H1 (cell line): ENCODE results near the gene DENND4B. TPM values are rescaled to one million over a fixed set of nuclear protein-coding genes. Genes with fewer than 3 reads are reported as not detected.

Experiments
- ATF2 ChIP-seq: IDR thresholded peaks from 2 replicates; pipeline ENCODE4 v1.6.1; 2012; ENCODE audit warnings: low read length, inconsistent platforms
- CBX8 ChIP-seq: fragments of 300-800, 300-1000 bp; sonication (generic); IDR thresholded peaks from 2 replicates; pipeline ENCODE4 v1.7.1; 2016; ENCODE audit warnings: low read depth, low read length, borderline replicate concordance
- CHD7 ChIP-seq: fragments of 300-600 bp; sonication (generic); IDR thresholded peaks from 2 replicates; pipeline ENCODE4 v1.7.1; 2012; ENCODE audit warnings: low read length, moderate library complexity, mild to moderate bottlenecking, inconsistent platforms; ENCODE audit not compliant: insufficient replicate concordance
- EGR1 ChIP-seq: IDR thresholded peaks from 2 replicates; pipeline ENCODE4 v1.6.1; 2011; ENCODE audit warnings: low read depth, low read length, borderline replicate concordance
- KDM5A ChIP-seq: fragments of 200-600 bp; IDR thresholded peaks from 2 replicates; pipeline ENCODE4 v1.7.1; 2012; ENCODE audit warnings: mild to moderate bottlenecking, low read length, inconsistent platforms, mixed read lengths
- SRF ChIP-seq: IDR thresholded peaks from 2 replicates; pipeline ENCODE4 v1.6.1; 2011; ENCODE audit warnings: mild to moderate bottlenecking, low read depth, low read length, moderate library complexity
- polyA plus RNA-seq, 7 experiments: library from polyadenylated mRNA; depleted of rRNA in 3 of 7; stranded (reverse) in 5 of 7; unstranded in 2 of 7; fragments of >200 nt in 5 of 7; fragments of 200-250 nt in 2 of 7; gene quantifications; 1 replicate in 5 of 7; 2 replicates in 1 of 7; 4 replicates in 1 of 7; pipeline versions ENCODE4 v1.2.1 to v1.2.3, GENCODE V29; 2011 to 2013; ENCODE audit warnings: missing spikeins in 2 of 7, mixed read lengths in 2 of 7
- total RNA-seq: library from RNA; stranded (reverse); fragmentation: NEBNext Ultra II Directional; extraction: Animal tissue kit (Norgen Biotek cat#: 25700); gene quantifications from 2 replicates; pipeline ENCODE4 v1.2.1, GENCODE V29; 2021

Gene DENND4B
- total and polyA plus RNA-seq, 2 of the 8 experiments (the other 6 are each of a cell fraction or from before 2014, with no cell fraction given): 45.6 to 61.1 TPM

GRCh38 chr1:153990468-153991150, 44.1 kb upstream of the DENND4B start, which contains the start of gene RPS27 (continued):
- TF ChIP-seq CHD7 (no peak), EGR1 (no peak), SRF (no peak), ATF2 (peak; percentile 82; the same call in 1 of the 2 replicates), CBX8 (no peak), KDM5A (peak; percentile 43; the same call in 1 of the 2 replicates)
